Stimulated activated CD4-positive, alpha-beta T cell treated with anti-CD3 and anti-CD28 coated beads, Interleukin-2, amount 100 ng/mL, for 48 hours (primary cell): ENCODE measurements around the gene GTF3C2.

Experiments
- DNase-seq, 2 donors: peaks; one replicate each; pipeline ENCODE4 v3.0.0-alpha.2; 2020

The GTF3C2 gene

DNA sequence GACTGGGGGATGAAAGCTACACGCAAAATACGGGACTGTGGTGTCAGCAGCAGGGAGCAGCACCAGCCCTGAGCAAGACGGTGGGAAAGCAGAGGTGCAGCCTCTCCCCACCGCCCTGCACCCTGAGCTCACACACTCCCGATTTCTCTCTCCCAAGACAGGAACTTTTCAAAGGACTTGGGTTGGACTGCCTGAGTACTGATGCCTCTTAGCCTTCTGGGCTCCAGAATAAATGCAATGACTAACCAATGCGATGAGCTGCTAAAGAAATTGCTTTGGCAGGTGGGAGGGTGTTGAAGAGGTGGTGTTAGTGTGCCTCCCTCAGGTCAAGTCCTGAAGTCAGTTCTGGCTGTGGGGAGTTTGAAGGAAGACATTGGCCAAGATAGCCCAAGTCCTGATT is 64.7 kb downstream of the GTF3C2 start:
- no peak for DNase-seq

DNA sequence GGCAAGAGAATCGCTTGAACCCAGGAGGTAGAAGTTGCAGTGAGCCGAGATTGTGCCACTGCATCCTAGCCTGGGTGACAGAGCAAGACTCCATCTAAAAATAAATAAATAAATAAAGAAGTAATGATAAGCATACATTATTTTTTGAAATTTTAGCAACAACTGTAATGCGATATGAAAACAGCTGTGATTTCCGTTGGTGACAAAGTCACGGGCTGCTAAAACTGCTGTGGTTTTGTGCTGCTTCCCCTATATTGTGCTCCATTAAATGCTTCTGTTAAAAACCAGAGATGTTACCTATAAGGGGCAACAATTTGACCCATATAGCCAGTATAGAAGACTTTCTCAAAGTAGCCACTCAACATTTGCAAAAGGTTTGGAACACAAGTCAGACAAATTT is 66.0 kb downstream of the GTF3C2 start:
- DNase-seq = no peak

GRCh38 chr2:27288610-27289009 is 68.0 kb downstream of the GTF3C2 start:
- DNase-seq = no peak

- no peak for DNase-seq
These were observed 71.1 kb downstream of the GTF3C2 start for GRCh38 chr2:27285481-27285880.

- DNase-seq = no peak
These were observed 71.6 kb downstream of the GTF3C2 start for GRCh38 chr2:27284996-27285395.

- DNase-seq = no peak
These were observed 73.7 kb downstream of the GTF3C2 start for GRCh38 chr2:27282892-27283291.

- no peak for DNase-seq
These were observed 74.6 kb downstream of the GTF3C2 start, which contains the start of gene TRIM54 for GRCh38 chr2:27281855-27282559. TSS of gene TRIM54 (plus strand) at chr2:27282429. CDS start at chr2:27282732, 303 bp downstream.

DNA sequence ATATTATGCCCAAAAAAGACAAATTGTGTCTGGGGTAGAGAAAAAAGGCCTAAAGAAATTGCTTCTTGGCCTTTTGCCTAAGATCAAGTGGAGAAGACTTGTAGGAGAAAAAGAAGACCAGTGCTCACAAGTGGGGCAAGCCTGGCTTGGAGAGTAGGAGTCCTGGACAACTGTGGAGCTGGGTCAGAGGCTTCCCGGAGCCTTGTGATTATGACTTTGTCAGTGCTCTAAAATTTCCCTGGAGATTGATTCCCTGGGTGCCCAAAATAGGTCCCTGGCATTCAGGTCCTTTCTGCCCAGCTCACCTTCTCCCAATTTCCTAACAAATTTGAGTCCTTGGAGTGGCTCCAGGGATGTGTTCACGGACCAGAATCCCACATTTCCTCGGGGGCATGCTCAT is 75.1 kb downstream of the GTF3C2 start:
- no peak for DNase-seq

GRCh38 chr2:27280826-27281225 is 75.7 kb downstream of the GTF3C2 start:
- no peak for DNase-seq

- DNase-seq = no peak
These were observed 78.6 kb downstream of the GTF3C2 start for GRCh38 chr2:27278010-27278409.
